ENCODE data around the gene KREMEN2.

Gene KREMEN2

GRCh38 chr16:2963723-2964474 is at the start of gene KREMEN2:
Gene KREMEN2, plus strand, starts transcription at chr16:2964275. Its CDS starts 246 bp downstream, at chr16:2964521.
- peak within 1 kb of the TSS in 1 of 5 donors; percentile 44 for H3K4me3 ChIP-seq (ENCODE audit: low read depth in 1 of 5, low read length in 5 of 5)
- no peaks in the 10 kb centered on the region for H3K36me3 ChIP-seq (ENCODE audit: control insufficient read depth in 5 of 5, insufficient read depth in 5 of 5, low read length in 5 of 5)
- H3K9ac ChIP-seq (ENCODE audit: low read length in 5 of 5): no peak within 1 kb of the TSS
- no peak within 1 kb of the TSS for H3K27ac ChIP-seq (ENCODE audit: low read depth, low read length)
- peaks cover 0 to 39% (median 34%) of the 10 kb centered on the region in 5 donors for H3K4me1 ChIP-seq (ENCODE audit: control insufficient read depth in 5 of 5, insufficient read depth in 5 of 5, low read length in 5 of 5)
- H3K9me3 ChIP-seq (ENCODE audit: control insufficient read depth in 5 of 5, low read length in 5 of 5): no peaks in the 10 kb centered on the region
- H3K27me3 ChIP-seq (ENCODE audit: control insufficient read depth in 5 of 5, insufficient read depth in 4 of 5, low read length in 5 of 5): peaks cover 43 to 76% (median 64%) of the 10 kb centered on the region in 5 donors

DNA sequence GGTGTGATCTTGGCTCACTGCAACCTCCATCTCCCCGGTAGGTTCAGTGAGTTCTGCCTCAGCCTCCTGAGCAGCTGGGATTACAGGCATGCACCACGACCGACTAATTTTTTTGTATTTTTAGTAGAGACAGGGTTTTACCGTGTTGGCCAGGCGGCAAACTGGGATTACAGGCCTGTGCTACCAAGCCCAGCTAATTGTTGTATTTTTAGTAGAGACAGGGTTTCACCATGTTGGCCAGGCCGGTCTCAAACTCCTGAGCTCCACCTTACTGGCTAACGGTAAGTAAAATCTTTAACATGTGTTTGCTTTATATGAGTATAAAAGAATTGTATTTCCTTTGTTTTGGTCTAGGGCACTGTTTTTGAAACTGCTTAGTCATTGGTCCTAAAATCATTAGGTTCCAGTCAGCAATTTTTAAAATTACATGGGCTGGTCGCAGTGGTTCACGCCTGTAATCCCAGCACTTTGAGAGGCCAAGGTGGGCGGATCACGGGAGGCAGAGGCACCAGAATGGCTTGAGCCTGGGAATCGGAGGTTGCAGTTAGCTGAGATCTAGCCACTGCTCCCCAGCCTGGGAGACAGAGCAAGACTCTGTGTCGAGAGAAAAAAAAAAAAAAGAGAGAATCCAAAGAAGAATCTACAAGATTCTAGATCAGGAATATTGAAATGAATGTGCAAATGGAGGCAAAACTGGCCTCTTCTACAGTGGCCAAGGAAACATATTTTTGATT is 48.7 kb upstream of the KREMEN2 start:
- Histone ChIP-seq H3K9me3 (ENCODE audit: control insufficient read depth in 5 of 5, low read length in 5 of 5) (no peaks in the 10 kb centered on the region), H3K9ac (ENCODE audit: low read length in 5 of 5) (no peak overlapping the region), H3K36me3 (ENCODE audit: control insufficient read depth in 5 of 5, insufficient read depth in 5 of 5, low read length in 5 of 5) (peaks cover 0 to 19% (median 12%) of the 10 kb centered on the region in 5 donors), H3K27ac (ENCODE audit: low read depth, low read length) (no peak overlapping the region), H3K4me3 (ENCODE audit: low read depth in 1 of 5, low read length in 5 of 5) (no peak overlapping the region), H3K4me1 (ENCODE audit: control insufficient read depth in 5 of 5, insufficient read depth in 5 of 5, low read length in 5 of 5) (peaks cover 0 to 29% (median 22%) of the 10 kb centered on the region in 5 donors), H3K27me3 (ENCODE audit: control insufficient read depth in 5 of 5, insufficient read depth in 4 of 5, low read length in 5 of 5) (no peaks in the 10 kb centered on the region)

DNA sequence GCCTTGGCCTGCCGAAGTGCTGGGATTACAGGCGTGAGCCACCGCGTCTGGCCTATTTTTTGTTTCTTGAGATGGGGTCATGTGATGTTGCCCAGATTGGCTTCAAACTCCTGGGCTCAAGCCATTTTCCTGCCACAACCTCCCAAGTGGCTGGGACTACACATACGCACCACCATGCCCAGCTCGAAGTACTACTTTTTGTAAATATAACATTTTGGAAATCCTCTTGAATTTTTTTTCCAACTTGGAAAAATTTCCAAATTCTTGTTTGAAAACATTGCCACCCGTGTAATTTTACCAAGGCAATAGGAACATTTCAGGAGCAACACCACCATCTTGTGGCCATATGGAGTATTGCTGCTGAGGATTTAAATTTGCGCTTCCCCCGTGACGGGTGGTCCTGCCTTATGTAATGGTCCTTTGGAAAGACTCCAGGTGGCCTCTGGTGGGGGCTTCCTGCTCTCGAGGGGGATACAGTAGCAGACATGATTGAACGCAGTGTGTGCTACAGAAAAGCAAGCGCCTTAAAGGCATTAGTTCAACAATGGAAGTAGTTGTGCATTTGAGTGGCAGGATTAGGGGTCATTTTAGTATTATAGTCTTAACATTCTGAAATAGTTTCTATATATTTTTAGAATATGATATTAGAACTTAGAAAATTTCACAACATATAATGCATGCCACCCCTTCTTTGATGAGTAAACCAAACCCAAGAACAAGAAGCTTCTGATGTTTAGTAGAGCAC is 44.4 kb upstream of the KREMEN2 start:
- Histone ChIP-seq H3K27ac (ENCODE audit: low read depth, low read length) (peak overlapping the region; percentile 8), H3K9me3 (ENCODE audit: control insufficient read depth in 5 of 5, low read length in 5 of 5) (no peaks in the 10 kb centered on the region), H3K9ac (ENCODE audit: low read length in 5 of 5) (peak overlapping the region in 1 of 5 donors; percentile 52), H3K4me3 (ENCODE audit: low read depth in 1 of 5, low read length in 5 of 5) (no peak overlapping the region), H3K27me3 (ENCODE audit: control insufficient read depth in 5 of 5, insufficient read depth in 4 of 5, low read length in 5 of 5) (no peaks in the 10 kb centered on the region), H3K36me3 (ENCODE audit: control insufficient read depth in 5 of 5, insufficient read depth in 5 of 5, low read length in 5 of 5) (peaks cover 0 to 21% (median 14%) of the 10 kb centered on the region in 5 donors), H3K4me1 (ENCODE audit: control insufficient read depth in 5 of 5, insufficient read depth in 5 of 5, low read length in 5 of 5) (peaks cover 1 to 8% (median 7%) of the 10 kb centered on the region in 5 donors)

- peaks cover 0 to 16% (median 11%) of the 10 kb centered on the region in 5 donors for H3K36me3 ChIP-seq (ENCODE audit: control insufficient read depth in 5 of 5, insufficient read depth in 5 of 5, low read length in 5 of 5)
- no peak overlapping the region for H3K9ac ChIP-seq (ENCODE audit: low read length in 5 of 5)
- no peaks in the 10 kb centered on the region for H3K9me3 ChIP-seq (ENCODE audit: control insufficient read depth in 5 of 5, low read length in 5 of 5)
- no peak overlapping the region for H3K4me3 ChIP-seq (ENCODE audit: low read depth in 1 of 5, low read length in 5 of 5)
- H3K4me1 ChIP-seq (ENCODE audit: control insufficient read depth in 5 of 5, insufficient read depth in 5 of 5, low read length in 5 of 5): peaks cover 1 to 16% (median 15%) of the 10 kb centered on the region in 5 donors
- H3K27me3 ChIP-seq (ENCODE audit: control insufficient read depth in 5 of 5, insufficient read depth in 4 of 5, low read length in 5 of 5): no peaks in the 10 kb centered on the region
- H3K27ac ChIP-seq (ENCODE audit: low read depth, low read length): no peak overlapping the region
Observed at GRCh38 chr16:2923481-2923880, 40.6 kb upstream of the KREMEN2 start.

GRCh38 chr16:2924901-2925755 is 38.9 kb upstream of the KREMEN2 start:
- H3K36me3 ChIP-seq (ENCODE audit: control insufficient read depth in 5 of 5, insufficient read depth in 5 of 5, low read length in 5 of 5): peaks cover 0 to 23% (median 20%) of the 10 kb centered on the region in 5 donors
- H3K4me3 ChIP-seq (ENCODE audit: low read depth in 1 of 5, low read length in 5 of 5): no peak overlapping the region
- no peaks in the 10 kb centered on the region for H3K27me3 ChIP-seq (ENCODE audit: control insufficient read depth in 5 of 5, insufficient read depth in 4 of 5, low read length in 5 of 5)
- H3K27ac ChIP-seq (ENCODE audit: low read depth, low read length): no peak overlapping the region
- no peak overlapping the region for H3K9ac ChIP-seq (ENCODE audit: low read length in 5 of 5)
- no peaks in the 10 kb centered on the region for H3K9me3 ChIP-seq (ENCODE audit: control insufficient read depth in 5 of 5, low read length in 5 of 5)
- H3K4me1 ChIP-seq (ENCODE audit: control insufficient read depth in 5 of 5, insufficient read depth in 5 of 5, low read length in 5 of 5): peaks cover 1 to 8% (median 7%) of the 10 kb centered on the region in 5 donors

- Histone ChIP-seq H3K4me3 (ENCODE audit: low read depth in 1 of 5, low read length in 5 of 5) (no peak overlapping the region), H3K36me3 (ENCODE audit: control insufficient read depth in 5 of 5, insufficient read depth in 5 of 5, low read length in 5 of 5) (peaks cover 0 to 33% (median 24%) of the 10 kb centered on the region in 5 donors)
Observed at GRCh38 chr16:2925951-2926649, 38.0 kb upstream of the KREMEN2 start.

GRCh38 chr16:2926650-2926999 is 37.5 kb upstream of the KREMEN2 start:
- Histone ChIP-seq H3K9me3 (ENCODE audit: control insufficient read depth in 5 of 5, low read length in 5 of 5) (no peaks in the 10 kb centered on the region), H3K4me1 (ENCODE audit: control insufficient read depth in 5 of 5, insufficient read depth in 5 of 5, low read length in 5 of 5) (peaks cover 1 to 8% (median 7%) of the 10 kb centered on the region in 5 donors), H3K4me3 (ENCODE audit: low read depth in 1 of 5, low read length in 5 of 5) (peak overlapping the region in 4 of 5 donors; percentile 40 to 56 (median 52)), H3K27me3 (ENCODE audit: control insufficient read depth in 5 of 5, insufficient read depth in 4 of 5, low read length in 5 of 5) (no peaks in the 10 kb centered on the region), H3K36me3 (ENCODE audit: control insufficient read depth in 5 of 5, insufficient read depth in 5 of 5, low read length in 5 of 5) (peaks cover 0 to 37% (median 28%) of the 10 kb centered on the region in 5 donors), H3K27ac (ENCODE audit: low read depth, low read length) (no peak overlapping the region), H3K9ac (ENCODE audit: low read length in 5 of 5) (peak overlapping the region in 1 of 5 donors; percentile 47)

More at GRCh38 chr16:2925951-2926649, 38.0 kb upstream of the KREMEN2 start:
- Histone ChIP-seq H3K27ac (ENCODE audit: low read depth, low read length) (no peak overlapping the region), H3K4me1 (ENCODE audit: control insufficient read depth in 5 of 5, insufficient read depth in 5 of 5, low read length in 5 of 5) (peaks cover 1 to 8% (median 7%) of the 10 kb centered on the region in 5 donors), H3K9me3 (ENCODE audit: control insufficient read depth in 5 of 5, low read length in 5 of 5) (no peaks in the 10 kb centered on the region), H3K27me3 (ENCODE audit: control insufficient read depth in 5 of 5, insufficient read depth in 4 of 5, low read length in 5 of 5) (no peaks in the 10 kb centered on the region), H3K9ac (ENCODE audit: low read length in 5 of 5) (no peak overlapping the region)

DNA sequence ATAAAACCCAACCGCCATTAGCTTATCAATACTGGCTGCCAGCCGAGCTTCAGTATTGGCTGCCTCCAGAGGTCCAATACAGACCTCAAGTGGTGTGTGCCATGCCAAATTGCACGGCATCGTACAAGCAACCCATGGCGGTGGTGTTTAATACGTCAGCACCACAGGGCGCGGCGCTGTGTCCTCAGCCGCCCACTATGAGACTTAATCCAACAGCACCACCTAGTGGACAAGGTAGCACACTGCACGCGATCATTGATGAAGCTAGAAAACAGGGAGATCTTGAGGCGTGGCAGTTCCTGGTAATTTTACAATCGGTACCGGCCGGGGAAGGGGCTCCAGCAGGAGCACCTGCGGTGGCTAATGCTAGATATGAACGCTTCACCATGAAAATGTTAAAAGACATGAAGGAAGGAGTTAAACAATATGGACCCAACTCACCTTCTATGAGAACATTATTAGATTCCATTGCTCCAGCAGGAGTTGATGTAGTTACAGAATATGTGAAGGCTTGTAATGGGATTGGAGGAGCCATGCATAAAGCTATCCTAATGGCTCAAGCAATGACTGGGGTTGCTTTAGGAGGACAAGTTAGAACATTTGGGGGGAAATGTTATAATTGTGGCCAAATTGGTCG is 36.9 kb upstream of the KREMEN2 start:
- Histone ChIP-seq H3K36me3 (ENCODE audit: control insufficient read depth in 5 of 5, insufficient read depth in 5 of 5, low read length in 5 of 5) (peaks cover 0 to 35% (median 28%) of the 10 kb centered on the region in 5 donors), H3K27me3 (ENCODE audit: control insufficient read depth in 5 of 5, insufficient read depth in 4 of 5, low read length in 5 of 5) (no peaks in the 10 kb centered on the region), H3K4me3 (ENCODE audit: low read depth in 1 of 5, low read length in 5 of 5) (peak overlapping the region in 4 of 5 donors; percentile 40 to 56 (median 52)), H3K9me3 (ENCODE audit: control insufficient read depth in 5 of 5, low read length in 5 of 5) (no peaks in the 10 kb centered on the region), H3K27ac (ENCODE audit: low read depth, low read length) (no peak overlapping the region), H3K9ac (ENCODE audit: low read length in 5 of 5) (peak overlapping the region in 1 of 5 donors; percentile 14), H3K4me1 (ENCODE audit: control insufficient read depth in 5 of 5, insufficient read depth in 5 of 5, low read length in 5 of 5) (peaks cover 1 to 8% (median 7%) of the 10 kb centered on the region in 5 donors)

Data from subcutaneous abdominal adipose tissue (tissue), 5 donors.